GM23248 (cell line): ENCODE results near the gene FBN1. TPM values are rescaled to one million over a fixed set of nuclear protein-coding genes. Genes with fewer than 3 reads are reported as not detected.
A peak's percentile ranks its signal among the peaks of the same experiment; 100 is the strongest.

ENCODE experiments used
- DNase-seq: peaks from one replicate; pipeline ENCODE4 v3.0.0-alpha.2; 2015
- H2AFZ ChIP-seq: fragments of 200-600 bp; sonication (generic); 2 replicates; pipeline ENCODE4 v1.6.1; 2016; ENCODE audit warnings: antibody characterized with exemption
- H3F3A ChIP-seq: fragments of 200-600 bp; sonication (generic); 2 replicates; pipeline ENCODE4 v1.6.1; 2016; ENCODE audit warnings: mild to moderate bottlenecking, antibody characterized with exemption, mixed run types; ENCODE audit not compliant: insufficient read depth
- H3K27ac ChIP-seq: fragments of 200-600 bp; sonication (generic); 2 replicates; pipeline ENCODE4 v1.5.1; 2016; ENCODE audit warnings: mild to moderate bottlenecking
- H3K27me3 ChIP-seq: fragments of 200-600 bp; sonication (generic); replicated peaks from 2 replicates; pipeline ENCODE4 v1.6.1; 2016; ENCODE audit warnings: mild to moderate bottlenecking; ENCODE audit not compliant: insufficient read depth
- H3K36me3 ChIP-seq: fragments of 200-600 bp; sonication (generic); 2 replicates; pipeline ENCODE4 v1.6.1; 2016; ENCODE audit warnings: low read depth, mild to moderate bottlenecking
- H3K4me1 ChIP-seq: fragments of 200-600 bp; sonication (generic); 2 replicates; pipeline ENCODE4 v1.6.1; 2016; ENCODE audit warnings: mild to moderate bottlenecking; ENCODE audit not compliant: insufficient read depth
- H3K4me2 ChIP-seq: fragments of 200-600 bp; sonication (generic); one replicate; pipeline ENCODE4 v1.6.1; 2016; ENCODE audit warnings: mild to moderate bottlenecking; ENCODE audit not compliant: unreplicated experiment
- H3K4me3 ChIP-seq: fragments of 200-600 bp; sonication (generic); 2 replicates; pipeline ENCODE4 v1.5.1; 2016; ENCODE audit warnings: mild to moderate bottlenecking
- H3K79me2 ChIP-seq: fragments of 200-600 bp; sonication (generic); 2 replicates; pipeline ENCODE4 v1.6.1; 2016; ENCODE audit warnings: mild to moderate bottlenecking; ENCODE audit not compliant: insufficient read depth
- H3K9ac ChIP-seq: fragments of 200-600 bp; sonication (generic); 2 replicates; pipeline ENCODE4 v1.6.1; 2016; ENCODE audit warnings: mild to moderate bottlenecking
- H3K9me2 ChIP-seq: fragments of 200-600 bp; sonication (generic); 2 replicates; pipeline ENCODE4 v1.6.1; 2016; ENCODE audit warnings: mixed run types, mild to moderate bottlenecking, moderate library complexity; ENCODE audit not compliant: insufficient read depth
- H3K9me3 ChIP-seq: fragments of 200-600 bp; sonication (generic); one replicate; pipeline ENCODE4 v1.6.1; 2017; ENCODE audit warnings: low read depth
- H4K20me1 ChIP-seq: fragments of 200-600 bp; sonication (generic); 2 replicates; pipeline ENCODE4 v1.6.0; 2016; ENCODE audit not compliant: insufficient read depth
- EZH2 ChIP-seq: fragments of 200-600 bp; sonication (generic); IDR thresholded peaks from 2 replicates; pipeline ENCODE4 v1.6.1; 2018; ENCODE audit warnings: antibody characterized with exemption, mild to moderate bottlenecking; ENCODE audit not compliant: insufficient read depth, poor library complexity, severe bottlenecking
- EZH2phosphoT487 ChIP-seq: fragments of 200-600 bp; sonication (generic); IDR thresholded peaks from 2 replicates; pipeline ENCODE4 v1.6.1; 2018; ENCODE audit warnings: antibody characterized with exemption, moderate library complexity, mild to moderate bottlenecking, low read depth; ENCODE audit not compliant: insufficient read depth
- WGBS, 2 experiments: methylation state at CpG; one replicate each; pipeline ENCODE4 v1.1.6; 2015 to 2017; ENCODE audit warnings: low lambda C conversion rate in 2 of 2, low coverage in 1 of 2; ENCODE audit errors: missing lambda C conversion rate in 2 of 2; 5-methylcytosine and 5-hydroxymethylcytosine counted together
- in situ Hi-C: fragments of 300-500 bp; cut with MboI; formaldehyde crosslinking; loops from 2 replicates; pipeline ENCODE4 v1.15.0; 2020
- polyA plus RNA-seq: library from polyadenylated mRNA; unstranded; fragments of >200 nt; fragmentation: Nextera tagmentation; extraction: Ambion mirVana; gene quantifications from 2 replicates; pipeline ENCODE4 v1.2.1, GENCODE V29; 2016
- total RNA-seq: library from RNA; depleted of rRNA; stranded (reverse); fragments of >200 nt; shearing (Covaris generic); gene quantifications from 2 replicates; pipeline ENCODE4 v1.2.3, GENCODE V29; 2014

The FBN1 gene
- total and polyA plus RNA-seq, 2 experiments from 2014 or later: 374 to 1,478 TPM

DNA sequence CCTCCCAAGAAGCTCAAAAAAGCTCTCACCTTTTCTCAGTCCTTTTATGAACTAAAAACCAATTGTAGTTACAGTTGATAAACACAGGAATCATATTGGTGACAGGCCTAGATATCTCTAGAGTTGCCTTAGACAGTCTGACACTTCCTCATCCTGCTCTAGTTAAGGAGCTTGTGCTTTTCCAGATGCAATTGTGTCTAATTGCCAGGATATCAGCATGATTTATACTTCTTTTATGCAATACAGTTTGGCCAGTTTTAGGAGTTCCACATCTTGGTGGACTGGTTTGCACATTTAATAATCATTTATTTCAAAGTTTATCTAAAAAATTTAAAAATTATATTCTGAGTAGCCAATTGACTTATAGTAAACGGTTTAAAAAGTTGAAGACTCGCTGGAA is 218.6 kb downstream of the FBN1 start:
- Histone ChIP-seq H3K79me2 (peaks cover 49% of the 10 kb centered on the region), H3K9me3 (no peaks in the 10 kb centered on the region), H3K9ac (peak overlapping the region; percentile 49; the same call in 1 of the 2 replicates), H3K4me2 (peak overlapping the region; percentile 68), H3K36me3 (peaks cover 84% of the 10 kb centered on the region), H3K27ac (peak overlapping the region; percentile 82), H3K9me2 (no peaks in the 10 kb centered on the region), H3F3A (peaks cover 89% of the 10 kb centered on the region), H3K27me3 (no peaks in the 10 kb centered on the region), H4K20me1 (no peaks in the 10 kb centered on the region), H2AFZ (no peak overlapping the region), H3K4me1 (peaks cover 80% of the 10 kb centered on the region), H3K4me3 (no peak overlapping the region)
- TF ChIP-seq EZH2phosphoT487 (no peak), EZH2 (no peak)
- DNase-seq: no peak
- 11 to 19% methylated on average over 2 of the region's 2 CpGs for WGBS, 2 experiments
- in situ Hi-C loops: no loop called here

- H3K4me1 ChIP-seq: peaks cover 81% of the 10 kb centered on the region
- H4K20me1 ChIP-seq: no peaks in the 10 kb centered on the region
- H2AFZ ChIP-seq: no peak overlapping the region
- no peaks in the 10 kb centered on the region for H3K27me3 ChIP-seq
- peaks cover 89% of the 10 kb centered on the region for H3K36me3 ChIP-seq
- peak overlapping the region; percentile 82 for H3K27ac ChIP-seq
- peak overlapping the region; percentile 68 for H3K4me2 ChIP-seq
- TF ChIP-seq EZH2 (no peak), EZH2phosphoT487 (no peak)
- H3K9me3 ChIP-seq: no peaks in the 10 kb centered on the region
- H3K79me2 ChIP-seq: peaks cover 53% of the 10 kb centered on the region
- no peaks in the 10 kb centered on the region for H3K9me2 ChIP-seq
- peak; percentile 71 for DNase-seq
- no peak overlapping the region for H3K4me3 ChIP-seq
- in situ Hi-C loops: no loop called here
- 0 out of 2 replicates have a peak overlapping the region, but pooled peaks have one; percentile 5 for H3K9ac ChIP-seq
- H3F3A ChIP-seq: peaks cover 98% of the 10 kb centered on the region
Observed at GRCh38 chr15:48426044-48426443, 219.5 kb downstream of the FBN1 start.

DNA sequence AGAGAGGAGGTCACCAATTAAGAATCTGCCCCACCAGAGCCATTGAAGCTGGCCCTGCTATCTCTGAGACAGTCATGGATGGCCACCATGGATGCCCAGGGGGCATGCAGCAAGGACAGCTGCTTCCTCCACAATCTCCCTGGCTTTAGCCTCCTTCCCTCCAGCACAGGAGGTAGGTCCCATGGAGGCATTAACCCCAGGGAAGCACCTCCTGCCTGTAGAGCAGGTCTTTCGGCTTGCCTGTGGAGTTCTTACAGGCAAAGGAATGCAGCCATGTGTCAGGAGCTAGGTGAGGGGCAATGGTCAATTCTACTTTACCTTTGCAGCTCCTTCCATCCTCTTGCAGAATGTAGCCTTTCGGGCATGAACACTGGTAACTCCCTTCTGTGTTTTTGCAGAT is 220.5 kb downstream of the FBN1 start:
- no peak for TF ChIP-seq EZH2phosphoT487
- no peak for TF ChIP-seq EZH2
- H3K4me3 ChIP-seq: no peak overlapping the region
- no peak overlapping the region for H3K4me2 ChIP-seq
- in situ Hi-C loops: no loop called here
- no peak for DNase-seq
- peak overlapping the region; percentile 82 for H3K27ac ChIP-seq
- peaks cover 100% of the 10 kb centered on the region for H3F3A ChIP-seq
- no peak overlapping the region for H2AFZ ChIP-seq
- H4K20me1 ChIP-seq: no peaks in the 10 kb centered on the region
- H3K36me3 ChIP-seq: peaks cover 91% of the 10 kb centered on the region
- peaks cover 57% of the 10 kb centered on the region for H3K79me2 ChIP-seq
- no peaks in the 10 kb centered on the region for H3K9me2 ChIP-seq
- peaks cover 79% of the 10 kb centered on the region for H3K4me1 ChIP-seq
- H3K27me3 ChIP-seq: no peaks in the 10 kb centered on the region
- WGBS, 2 experiments: 100% methylated on average over 2 of the region's 2 CpGs
- no peak overlapping the region for H3K9ac ChIP-seq
- no peaks in the 10 kb centered on the region for H3K9me3 ChIP-seq

DNA sequence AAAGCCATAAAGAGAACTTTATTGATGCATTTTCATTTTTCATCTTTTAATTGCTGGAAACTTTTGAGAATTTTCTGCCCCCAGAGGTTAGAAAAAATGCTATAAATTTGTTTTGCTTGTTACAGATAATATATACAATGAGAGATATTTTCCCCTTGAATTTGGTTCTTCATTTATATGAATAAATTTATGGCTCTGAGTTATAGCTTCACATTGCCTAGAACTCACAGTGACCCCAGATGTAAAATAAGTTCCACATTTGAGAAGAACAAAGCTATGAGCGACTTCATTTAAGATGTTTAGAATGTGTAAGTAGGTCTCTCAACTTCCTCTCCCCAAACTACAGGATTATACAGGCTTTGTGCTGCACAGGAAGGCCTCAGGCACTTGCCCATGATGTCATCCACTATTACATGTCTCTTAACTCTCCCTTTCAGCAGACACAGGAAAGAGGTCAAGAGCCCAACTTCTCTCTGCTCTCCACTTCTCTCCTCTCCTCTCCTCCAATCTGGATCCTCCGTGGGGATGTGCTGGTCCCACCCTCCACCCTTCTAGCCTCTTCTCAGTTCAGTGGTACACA is 221.5 kb downstream of the FBN1 start:
- Histone ChIP-seq H2AFZ (no peak overlapping the region), H3K36me3 (peaks cover 91% of the 10 kb centered on the region), H3F3A (peaks cover 100% of the 10 kb centered on the region), H3K4me1 (peaks cover 68% of the 10 kb centered on the region), H3K4me2 (no peak overlapping the region), H3K9ac (peak overlapping the region; percentile 20; the same call in 1 of the 2 replicates), H3K79me2 (peaks cover 59% of the 10 kb centered on the region), H3K27ac (peak overlapping the region; percentile 82), H3K4me3 (no peak overlapping the region), H4K20me1 (no peaks in the 10 kb centered on the region), H3K27me3 (no peaks in the 10 kb centered on the region), H3K9me2 (no peaks in the 10 kb centered on the region), H3K9me3 (no peaks in the 10 kb centered on the region)
- TF ChIP-seq EZH2: no peak
- TF ChIP-seq EZH2phosphoT487: no peak
- WGBS, 2 experiments: 55 to 58% methylated on average over 2 of the region's 2 CpGs
- in situ Hi-C loops: no loop called here
- peak; percentile 72 for DNase-seq
